NT2/D1 (cell line): Measurements from ENCODE around the gene ATAD3C.
"Not testable (repeated sequence)": the region's sequence is repeated elsewhere in the genome, so short reads cannot be mapped to it uniquely, and the experiment has no call there.

Source experiments
- DNase-seq: peaks from one replicate; pipeline ENCODE4 v3.0.0-alpha.2; 2011; ENCODE audit warnings: low read depth, low spot score
- H3K27me3 ChIP-seq: 2 replicates; pipeline ENCODE4 v1.6.0; 2011; ENCODE audit warnings: mild to moderate bottlenecking; ENCODE audit not compliant: insufficient read length, insufficient read depth
- H3K36me3 ChIP-seq: 2 replicates; pipeline ENCODE4 v1.6.1; 2011; ENCODE audit warnings: mild to moderate bottlenecking, low read length, mixed read lengths; ENCODE audit not compliant: insufficient read depth, insufficient read length
- H3K4me1 ChIP-seq: 2 replicates; pipeline ENCODE4 v1.5.1; 2011; ENCODE audit not compliant: insufficient read depth, insufficient read length
- H3K4me3 ChIP-seq: 2 replicates; pipeline ENCODE4 v1.5.1; 2011; ENCODE audit warnings: low read depth; ENCODE audit not compliant: insufficient read length
- H3K9ac ChIP-seq: 2 replicates; pipeline ENCODE4 v1.6.0; 2011; ENCODE audit warnings: low read depth; ENCODE audit not compliant: insufficient read length
- H3K9me3 ChIP-seq: 2 replicates; pipeline ENCODE4 v1.5.1; 2011; ENCODE audit warnings: mild to moderate bottlenecking, low read length; ENCODE audit not compliant: insufficient read depth
- SUZ12 ChIP-seq: IDR thresholded peaks from 2 replicates; pipeline ENCODE4 v1.6.1; 2011; ENCODE audit not compliant: insufficient read length, insufficient read depth; ENCODE audit errors: extremely low read depth
- YY1 ChIP-seq: IDR thresholded peaks from 2 replicates; pipeline ENCODE4 v1.6.1; 2011; ENCODE audit not compliant: insufficient read length, insufficient read depth
- ZNF274 ChIP-seq: IDR thresholded peaks from 2 replicates; pipeline ENCODE4 v1.6.1; 2011; ENCODE audit warnings: mild to moderate bottlenecking, low read depth, low read length

Gene ATAD3C

GRCh38 chr1:1449099-1449739, at the start of gene ATAD3C:
Gene ATAD3C (plus strand): TSS chr1:1449689. CDS start chr1:1450684, 995 bp downstream.
- DNase-seq = no peak
- H3K27me3 ChIP-seq = no peaks in the 10 kb centered on the region
- H3K9me3 ChIP-seq = no peaks in the 10 kb centered on the region
- H3K36me3 ChIP-seq = no peaks in the 10 kb centered on the region
- TF ChIP-seq YY1 = no peak
- no peak for TF ChIP-seq ZNF274
- no peak for TF ChIP-seq SUZ12
- no peak within 1 kb of the TSS for H3K4me3 ChIP-seq
- H3K4me1 ChIP-seq = no peaks in the 10 kb centered on the region
- H3K9ac ChIP-seq = no peak within 1 kb of the TSS

GRCh38 chr1:1399872-1400575, 49.5 kb upstream of the ATAD3C start:
- Histone ChIP-seq H3K4me1 (peaks cover 15% of the 10 kb centered on the region), H3K9ac (peak overlapping the region; percentile 98), H3K4me3 (peak overlapping the region; percentile 94), H3K27me3 (no peaks in the 10 kb centered on the region), H3K36me3 (peaks cover 68% of the 10 kb centered on the region), H3K9me3 (no peaks in the 10 kb centered on the region)
- no peak for DNase-seq
- TF ChIP-seq SUZ12 = no peak
- TF ChIP-seq ZNF274 = no peak
- no peak for TF ChIP-seq YY1

- H3K4me1 ChIP-seq = peaks cover 15% of the 10 kb centered on the region
- H3K27me3 ChIP-seq = no peaks in the 10 kb centered on the region
- H3K4me3 ChIP-seq = peak overlapping the region; percentile 94
- no peaks in the 10 kb centered on the region for H3K9me3 ChIP-seq
- DNase-seq = no peak
- TF ChIP-seq SUZ12 = no peak
- TF ChIP-seq YY1 = no peak
- TF ChIP-seq ZNF274 = no peak
- H3K9ac ChIP-seq = peak overlapping the region; percentile 98
- peaks cover 68% of the 10 kb centered on the region for H3K36me3 ChIP-seq
These were observed 48.7 kb upstream of the ATAD3C start for GRCh38 chr1:1400576-1401456.

- no peaks in the 10 kb centered on the region for H3K27me3 ChIP-seq
- H3K36me3 ChIP-seq = peaks cover 76% of the 10 kb centered on the region
- peaks cover 15% of the 10 kb centered on the region for H3K4me1 ChIP-seq
- H3K9me3 ChIP-seq = no peaks in the 10 kb centered on the region
- no peak for DNase-seq
- H3K4me3 ChIP-seq = no peak overlapping the region
- peak overlapping the region; percentile 98 for H3K9ac ChIP-seq
- TF ChIP-seq SUZ12 (no peak), YY1 (no peak), ZNF274 (no peak)
These were observed 48.0 kb upstream of the ATAD3C start for GRCh38 chr1:1401457-1402010.

GRCh38 chr1:1402072-1402900, 47.2 kb upstream of the ATAD3C start:
- no peak for TF ChIP-seq YY1
- no peak for TF ChIP-seq SUZ12
- no peak for TF ChIP-seq ZNF274
- H3K36me3 ChIP-seq = peaks cover 73% of the 10 kb centered on the region
- DNase-seq = peak; percentile 56

GRCh38 chr1:1402901-1403392, 46.5 kb upstream of the ATAD3C start:
- not testable (repeated sequence) for H3K4me3 ChIP-seq, H3K9me3 ChIP-seq, H3K9ac ChIP-seq, DNase-seq, H3K27me3 ChIP-seq
- peaks cover 69% of the 10 kb centered on the region for H3K36me3 ChIP-seq
- H3K4me1 ChIP-seq = peaks cover 14% of the 10 kb centered on the region

More at GRCh38 chr1:1402072-1402900, 47.2 kb upstream of the ATAD3C start:
- peaks cover 15% of the 10 kb centered on the region for H3K4me1 ChIP-seq
- no peaks in the 10 kb centered on the region for H3K9me3 ChIP-seq
- H3K9ac ChIP-seq = no peak overlapping the region
- H3K4me3 ChIP-seq = no peak overlapping the region
- no peaks in the 10 kb centered on the region for H3K27me3 ChIP-seq
